ENCODE data around the gene GABARAPL1.

GRCh38 chr12:10272467-10272866, 59.8 kb downstream of the GABARAPL1 start:
- TF ChIP-seq CTCF (IDR thresholded peaks at IDR 0.05) (no peak), POLR2AphosphoS5 (IDR thresholded peaks at IDR 0.05; ENCODE audit: low read depth, low read length) (no peak)

All from Panc1 (cell line).